ENCODE data around the gene RPA4.

The RPA4 gene

DNA sequence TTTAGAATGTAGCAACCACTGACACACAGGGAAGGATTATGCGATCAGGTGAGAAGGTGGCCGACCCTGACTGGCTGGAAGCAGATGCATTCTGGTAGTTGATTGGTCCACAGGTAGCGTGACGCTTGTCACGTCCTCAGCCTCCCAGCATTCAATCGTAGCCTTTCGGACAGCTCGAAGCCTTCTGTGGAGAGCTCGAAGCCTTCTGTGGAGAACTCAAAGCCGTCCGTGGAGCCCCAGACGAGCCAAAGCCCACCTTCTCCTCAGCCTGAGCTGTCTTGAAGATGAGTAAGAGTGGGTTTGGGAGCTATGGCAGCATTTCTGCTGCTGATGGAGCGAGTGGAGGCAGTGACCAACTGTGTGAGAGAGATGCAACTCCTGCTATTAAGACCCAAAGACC, 319 bp downstream of the RPA4 start:
- no CpG with 5 or more reads among the region's 13 CpGs for WGBS, 2 donors (ENCODE audit: extremely low coverage in 2 of 2, insufficient read length in 2 of 2, insufficient replicate concordance in 1 of 2)
- DNase-seq (ENCODE audit: low spot score) = no peak

DNA sequence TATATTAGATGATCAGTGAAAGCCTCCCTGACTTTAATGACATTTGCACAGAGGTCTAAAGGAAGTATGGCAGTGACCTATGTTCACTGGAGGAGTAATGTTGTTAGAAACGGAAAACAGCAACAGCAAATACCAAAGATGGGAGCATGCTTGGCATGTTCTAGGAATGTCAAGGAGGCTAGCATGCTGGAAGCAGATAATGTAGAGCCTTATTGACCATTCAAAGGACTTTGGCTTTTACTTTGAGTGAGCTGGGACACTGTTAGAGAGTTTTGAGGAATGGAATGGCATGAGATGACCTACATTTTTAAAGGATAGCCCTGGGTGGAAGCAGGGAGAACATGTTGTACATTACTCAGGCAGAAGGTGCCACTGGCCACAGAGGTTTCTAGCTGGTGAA, 6.0 kb downstream of the RPA4 start:
- Histone ChIP-seq H3K79me1 (ENCODE audit: low read depth, low read length) (no peaks in the 10 kb centered on the region), H3K14ac (ENCODE audit: low read length) (no peak overlapping the region), H3K4ac (ENCODE audit: low read length) (no peak overlapping the region), H2BK5ac (ENCODE audit: low read length) (no peak overlapping the region), H4K91ac (ENCODE audit: low read depth, low read length, poor library complexity) (no peak overlapping the region), H4K8ac (ENCODE audit: low read depth, low read length) (no peak overlapping the region), H3K4me1 (ENCODE audit: control insufficient read depth in 2 of 2, insufficient read depth in 1 of 2, low read depth in 1 of 2, low read length in 2 of 2) (no peaks in the 10 kb centered on the region), H3K4me2 (ENCODE audit: insufficient read depth, low read length, poor library complexity, severe bottlenecking) (no peak overlapping the region), H3K9ac (ENCODE audit: low read depth, low read length, poor library complexity) (no peak overlapping the region), H3K36me3 (replicated peaks in 1 of 2; ENCODE audit: control insufficient read depth in 2 of 2, insufficient read depth in 2 of 2, low read length in 2 of 2) (no peaks in the 10 kb centered on the region), H3K9me3 (replicated peaks in 1 of 2; ENCODE audit: control insufficient read depth in 2 of 2, insufficient read depth in 1 of 2, low read depth in 1 of 2, low read length in 2 of 2) (no peaks in the 10 kb centered on the region), H2AK5ac (ENCODE audit: low read depth, low read length) (no peak overlapping the region), H3K27ac (replicated peaks; ENCODE audit: low read length) (no peak overlapping the region), H3K23ac (ENCODE audit: low read depth, low read length, poor library complexity) (no peak overlapping the region), H3K18ac (ENCODE audit: low read length) (no peak overlapping the region), H3K4me3 (ENCODE audit: low read length in 2 of 2) (no peak overlapping the region), H3K27me3 (ENCODE audit: control insufficient read depth in 3 of 3, insufficient read depth in 3 of 3, low read depth in 1 of 3, low read length in 3 of 3) (no peaks in the 10 kb centered on the region), H2BK12ac (ENCODE audit: low read length) (no peak overlapping the region), H2BK15ac (ENCODE audit: low read length) (no peak overlapping the region), H2AFZ (ENCODE audit: low read length) (no peak overlapping the region), H2BK120ac (ENCODE audit: low read depth, low read length) (no peak overlapping the region)
- WGBS, 2 donors (ENCODE audit: extremely low coverage in 2 of 2, insufficient read length in 2 of 2, insufficient replicate concordance in 1 of 2) = no CpG with 5 or more reads among the region's 1 CpG
- no peak for DNase-seq (ENCODE audit: low spot score)

More for the DNA sequence above, 319 bp downstream of the RPA4 start:
- H3K79me1 ChIP-seq (ENCODE audit: low read depth, low read length) = no peaks in the 10 kb centered on the region
- no peak overlapping the region for H3K4ac ChIP-seq (ENCODE audit: low read length)
- peak overlapping the region; percentile 22 for H2AFZ ChIP-seq (ENCODE audit: low read length)
- no peaks in the 10 kb centered on the region for H3K4me1 ChIP-seq (ENCODE audit: control insufficient read depth in 2 of 2, insufficient read depth in 1 of 2, low read depth in 1 of 2, low read length in 2 of 2)
- H3K18ac ChIP-seq (ENCODE audit: low read length) = no peak overlapping the region
- H3K14ac ChIP-seq (ENCODE audit: low read length) = no peak overlapping the region
- no peak overlapping the region for H2BK12ac ChIP-seq (ENCODE audit: low read length)
- H3K36me3 ChIP-seq (replicated peaks in 1 of 2; ENCODE audit: control insufficient read depth in 2 of 2, insufficient read depth in 2 of 2, low read length in 2 of 2) = no peaks in the 10 kb centered on the region
- no peak overlapping the region for H4K91ac ChIP-seq (ENCODE audit: low read depth, low read length, poor library complexity)
- H3K4me3 ChIP-seq (ENCODE audit: low read length in 2 of 2) = no peak overlapping the region
- H2BK120ac ChIP-seq (ENCODE audit: low read depth, low read length) = no peak overlapping the region
- H3K9me3 ChIP-seq (replicated peaks in 1 of 2; ENCODE audit: control insufficient read depth in 2 of 2, insufficient read depth in 1 of 2, low read depth in 1 of 2, low read length in 2 of 2) = no peaks in the 10 kb centered on the region
- no peak overlapping the region for H4K8ac ChIP-seq (ENCODE audit: low read depth, low read length)
- no peak overlapping the region for H2BK15ac ChIP-seq (ENCODE audit: low read length)
- H3K27ac ChIP-seq (replicated peaks; ENCODE audit: low read length) = no peak overlapping the region
- H2BK5ac ChIP-seq (ENCODE audit: low read length) = no peak overlapping the region
- no peak overlapping the region for H3K4me2 ChIP-seq (ENCODE audit: insufficient read depth, low read length, poor library complexity, severe bottlenecking)
- no peak overlapping the region for H2AK5ac ChIP-seq (ENCODE audit: low read depth, low read length)
- H3K9ac ChIP-seq (ENCODE audit: low read depth, low read length, poor library complexity) = no peak overlapping the region
- no peaks in the 10 kb centered on the region for H3K27me3 ChIP-seq (ENCODE audit: control insufficient read depth in 3 of 3, insufficient read depth in 3 of 3, low read depth in 1 of 3, low read length in 3 of 3)
- no peak overlapping the region for H3K23ac ChIP-seq (ENCODE audit: low read depth, low read length, poor library complexity)

DNA sequence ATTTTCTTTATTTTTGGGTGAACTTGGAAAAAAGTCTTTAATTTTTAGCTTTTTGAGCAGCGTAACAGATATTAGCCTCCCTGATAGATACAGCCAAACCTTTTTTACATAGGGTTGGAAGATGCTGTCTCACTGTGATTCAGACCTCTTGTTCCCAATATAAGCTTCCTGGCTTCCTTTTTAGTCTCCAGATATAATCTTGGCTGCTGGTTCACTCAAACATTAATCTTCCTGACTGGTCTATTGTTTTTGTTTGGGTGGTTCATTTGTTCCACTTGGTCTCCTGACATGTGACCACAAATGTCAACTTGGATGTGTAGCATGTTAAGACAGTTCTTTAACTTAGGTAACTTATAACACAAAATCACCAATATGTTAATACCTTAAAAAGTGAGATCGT, 23.0 kb downstream of the RPA4 start:
- Histone ChIP-seq H3K4me1 (ENCODE audit: control insufficient read depth in 2 of 2, insufficient read depth in 1 of 2, low read depth in 1 of 2, low read length in 2 of 2) (no peaks in the 10 kb centered on the region), H3K36me3 (replicated peaks in 1 of 2; ENCODE audit: control insufficient read depth in 2 of 2, insufficient read depth in 2 of 2, low read length in 2 of 2) (no peaks in the 10 kb centered on the region), H3K4ac (ENCODE audit: low read length) (no peak overlapping the region), H2BK12ac (ENCODE audit: low read length) (no peak overlapping the region), H2BK120ac (ENCODE audit: low read depth, low read length) (no peak overlapping the region), H2BK15ac (ENCODE audit: low read length) (no peak overlapping the region), H3K27me3 (ENCODE audit: control insufficient read depth in 3 of 3, insufficient read depth in 3 of 3, low read depth in 1 of 3, low read length in 3 of 3) (no peaks in the 10 kb centered on the region), H3K18ac (ENCODE audit: low read length) (no peak overlapping the region), H2AK5ac (ENCODE audit: low read depth, low read length) (no peak overlapping the region), H3K9me3 (replicated peaks in 1 of 2; ENCODE audit: control insufficient read depth in 2 of 2, insufficient read depth in 1 of 2, low read depth in 1 of 2, low read length in 2 of 2) (no peaks in the 10 kb centered on the region), H3K14ac (ENCODE audit: low read length) (no peak overlapping the region), H2BK5ac (ENCODE audit: low read length) (no peak overlapping the region), H3K9ac (ENCODE audit: low read depth, low read length, poor library complexity) (no peak overlapping the region), H3K27ac (replicated peaks; ENCODE audit: low read length) (no peak overlapping the region), H3K79me1 (ENCODE audit: low read depth, low read length) (no peaks in the 10 kb centered on the region), H2AFZ (ENCODE audit: low read length) (no peak overlapping the region), H4K91ac (ENCODE audit: low read depth, low read length, poor library complexity) (no peak overlapping the region), H3K23ac (ENCODE audit: low read depth, low read length, poor library complexity) (no peak overlapping the region), H3K4me3 (ENCODE audit: low read length in 2 of 2) (no peak overlapping the region), H4K8ac (ENCODE audit: low read depth, low read length) (no peak overlapping the region), H3K4me2 (ENCODE audit: insufficient read depth, low read length, poor library complexity, severe bottlenecking) (no peak overlapping the region)
- DNase-seq (ENCODE audit: low spot score) = no peak
- no CpG with 5 or more reads among the region's 2 CpGs for WGBS, 2 donors (ENCODE audit: extremely low coverage in 2 of 2, insufficient read length in 2 of 2, insufficient replicate concordance in 1 of 2)

DNA sequence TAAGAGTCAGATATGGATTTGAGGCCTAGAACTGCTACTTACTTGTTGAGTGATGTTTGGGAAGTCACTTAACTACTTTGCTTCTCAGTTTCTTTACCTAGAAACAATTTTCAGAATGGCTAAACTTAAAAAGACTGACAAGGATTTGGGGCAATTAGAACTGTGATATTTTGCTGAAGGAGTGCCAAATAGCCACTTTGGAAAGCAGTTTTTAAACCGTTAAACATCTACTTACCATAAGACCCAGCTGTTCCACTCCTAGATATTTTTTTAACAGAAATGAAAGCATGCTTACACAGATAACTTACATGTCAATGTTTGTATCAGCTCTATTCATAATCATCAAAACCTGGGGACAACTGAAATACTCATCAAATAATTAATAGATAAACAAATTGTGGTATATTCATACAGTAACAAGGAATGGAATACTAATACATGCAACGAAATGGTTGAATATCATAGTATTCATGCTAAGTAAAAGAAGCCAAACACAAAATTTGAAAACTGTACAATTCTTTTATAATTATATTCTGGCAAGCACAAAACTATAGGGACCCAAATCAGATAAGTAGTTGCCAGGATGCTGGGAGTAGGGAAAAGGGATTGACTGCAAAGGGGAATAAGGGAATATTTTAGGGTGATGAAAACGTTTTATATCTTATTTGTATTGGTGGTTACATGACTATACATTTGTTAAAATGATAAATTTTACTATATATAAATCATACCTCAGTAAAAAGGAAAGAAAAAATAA, 24.0 kb downstream of the RPA4 start:
- no peak overlapping the region for H2BK5ac ChIP-seq (ENCODE audit: low read length)
- no CpG with 5 or more reads among the region's 3 CpGs for WGBS, 2 donors (ENCODE audit: extremely low coverage in 2 of 2, insufficient read length in 2 of 2, insufficient replicate concordance in 1 of 2)
- H3K4me3 ChIP-seq (ENCODE audit: low read length in 2 of 2) = no peak overlapping the region
- H3K79me1 ChIP-seq (ENCODE audit: low read depth, low read length) = no peaks in the 10 kb centered on the region
- H2BK120ac ChIP-seq (ENCODE audit: low read depth, low read length) = no peak overlapping the region
- no peaks in the 10 kb centered on the region for H3K4me1 ChIP-seq (ENCODE audit: control insufficient read depth in 2 of 2, insufficient read depth in 1 of 2, low read depth in 1 of 2, low read length in 2 of 2)
- H3K9me3 ChIP-seq (replicated peaks in 1 of 2; ENCODE audit: control insufficient read depth in 2 of 2, insufficient read depth in 1 of 2, low read depth in 1 of 2, low read length in 2 of 2) = no peaks in the 10 kb centered on the region
- H3K27ac ChIP-seq (replicated peaks; ENCODE audit: low read length) = no peak overlapping the region
- no peak overlapping the region for H3K9ac ChIP-seq (ENCODE audit: low read depth, low read length, poor library complexity)
- no peak overlapping the region for H2BK12ac ChIP-seq (ENCODE audit: low read length)
- no peak overlapping the region for H3K18ac ChIP-seq (ENCODE audit: low read length)
- H2AFZ ChIP-seq (ENCODE audit: low read length) = no peak overlapping the region
- no peak overlapping the region for H4K8ac ChIP-seq (ENCODE audit: low read depth, low read length)
- no peak overlapping the region for H3K23ac ChIP-seq (ENCODE audit: low read depth, low read length, poor library complexity)
- no peak overlapping the region for H3K4me2 ChIP-seq (ENCODE audit: insufficient read depth, low read length, poor library complexity, severe bottlenecking)
- no peak overlapping the region for H4K91ac ChIP-seq (ENCODE audit: low read depth, low read length, poor library complexity)
- H3K4ac ChIP-seq (ENCODE audit: low read length) = no peak overlapping the region
- no peak overlapping the region for H2AK5ac ChIP-seq (ENCODE audit: low read depth, low read length)
- no peak overlapping the region for H2BK15ac ChIP-seq (ENCODE audit: low read length)
- H3K14ac ChIP-seq (ENCODE audit: low read length) = no peak overlapping the region
- H3K36me3 ChIP-seq (replicated peaks in 1 of 2; ENCODE audit: control insufficient read depth in 2 of 2, insufficient read depth in 2 of 2, low read length in 2 of 2) = no peaks in the 10 kb centered on the region
- DNase-seq (ENCODE audit: low spot score) = no peak
- no peaks in the 10 kb centered on the region for H3K27me3 ChIP-seq (ENCODE audit: control insufficient read depth in 3 of 3, insufficient read depth in 3 of 3, low read depth in 1 of 3, low read length in 3 of 3)
